PC-9 (cell line): ENCODE data around the gene OCA2. TPM values are rescaled to one million over a fixed set of nuclear protein-coding genes. Genes with fewer than 3 reads are reported as not detected.

ENCODE experiments used
- BruUV-seq: library from RNA; stranded (reverse); fragments of 400-500 nt; replicated peaks from 2 replicates; lab custom pipeline; 2021; lab: Mats Ljungman, UMichigan
- CTCF ChIA-PET: fragments of 300-600 bp; sonication (Branson Sonifier 250); formaldehyde crosslinking; loops from one replicate; lab custom pipeline; 2022; ENCODE audit warnings: antibody characterized with exemption; lab: Charles Lee
- POLR2A ChIA-PET: fragments of 300-600 bp; sonication (Branson Sonifier 250); formaldehyde crosslinking; loops from one replicate; lab custom pipeline; 2022; ENCODE audit warnings: antibody characterized with exemption; ENCODE audit not compliant: unreplicated experiment; lab: Charles Lee
- DNase-seq, 2 experiments: peaks; one replicate each; pipeline versions ENCODE4 v3.0.0 to v3.0.0-alpha.2; 2015 to 2022; ENCODE audit warnings: mixed read lengths in 1 of 2
- H2AFZ ChIP-seq: fragments of 200-600 bp; sonication (generic); 2 replicates; pipeline ENCODE4 v1.8.1; 2017; ENCODE audit warnings: antibody characterized with exemption
- H3F3A ChIP-seq: fragments of 200-600 bp; sonication (generic); 2 replicates; pipeline ENCODE4 v1.8.1; 2017; ENCODE audit warnings: antibody characterized with exemption, mild to moderate bottlenecking, low read depth; ENCODE audit not compliant: insufficient read depth
- H3K27ac ChIP-seq: fragments of 200-600 bp; sonication (generic); 2 replicates; pipeline ENCODE4 v1.6.1; 2016; ENCODE audit warnings: mixed run types
- H3K27me3 ChIP-seq: fragments of 200-600 bp; sonication (generic); 2 replicates; pipeline ENCODE4 v1.6.1; 2016; ENCODE audit warnings: low read depth, mixed run types; ENCODE audit not compliant: insufficient read depth
- H3K36me3 ChIP-seq: fragments of 200-600 bp; sonication (generic); 2 replicates; pipeline ENCODE4 v1.6.1; 2016; ENCODE audit warnings: low read depth, mixed run types
- H3K4me1 ChIP-seq: fragments of 200-600 bp; sonication (generic); replicated peaks from 2 replicates; pipeline ENCODE4 v1.6.1; 2016; ENCODE audit warnings: mixed run types; ENCODE audit not compliant: insufficient read depth
- H3K4me2 ChIP-seq: fragments of 200-600 bp; sonication (generic); 2 replicates; pipeline ENCODE4 v1.6.1; 2017; ENCODE audit warnings: mixed run types
- H3K4me3 ChIP-seq: fragments of 200-600 bp; sonication (generic); 2 replicates; pipeline ENCODE4 v1.6.1; 2016; ENCODE audit warnings: mixed run types
- H3K79me2 ChIP-seq: fragments of 200-600 bp; sonication (generic); 2 replicates; pipeline ENCODE4 v1.6.1; 2017; ENCODE audit warnings: low read depth, mixed run types
- H3K9me2 ChIP-seq: fragments of 200-600 bp; sonication (generic); 2 replicates; pipeline ENCODE4 v1.8.1; 2017; ENCODE audit warnings: mild to moderate bottlenecking; ENCODE audit not compliant: insufficient read depth
- H3K9me3 ChIP-seq: fragments of 200-600 bp; sonication (generic); 2 replicates; pipeline ENCODE4 v1.8.1; 2016; ENCODE audit warnings: low read depth; ENCODE audit not compliant: insufficient read depth
- H4K20me1 ChIP-seq: fragments of 200-600 bp; sonication (generic); 2 replicates; pipeline ENCODE4 v1.8.1; 2017; ENCODE audit not compliant: insufficient read depth
- EZH2 ChIP-seq: fragments of 200-600 bp; sonication (generic); IDR thresholded peaks from 2 replicates; pipeline ENCODE4 v1.8.0; 2017; ENCODE audit warnings: antibody characterized with exemption, low read depth
- intact Hi-C: fragments of 100-400 bp; cut with micrococcal nuclease; formaldehyde crosslinking; loops from one replicate; pipeline ENCODE4 v1.10.0; 2022; ENCODE audit not compliant: unreplicated experiment
- total RNA-seq: library from RNA; stranded (reverse); gene quantifications from 2 replicates; pipeline ENCODE4 v1.2.3, GENCODE V29; 2021
- TF ChIP-seq, protein P1 (sequence below): fragments of 200-600 bp; sonication (generic); conservative IDR thresholded peaks from 2 replicates; pipeline ENCODE4 v1.6.1; 2017; ENCODE audit warnings: mixed run types, antibody characterized with exemption, mild to moderate bottlenecking, moderate library complexity

OCA2 gene
- total RNA-seq, 1 experiment from 2014 or later: not detected

DNA sequence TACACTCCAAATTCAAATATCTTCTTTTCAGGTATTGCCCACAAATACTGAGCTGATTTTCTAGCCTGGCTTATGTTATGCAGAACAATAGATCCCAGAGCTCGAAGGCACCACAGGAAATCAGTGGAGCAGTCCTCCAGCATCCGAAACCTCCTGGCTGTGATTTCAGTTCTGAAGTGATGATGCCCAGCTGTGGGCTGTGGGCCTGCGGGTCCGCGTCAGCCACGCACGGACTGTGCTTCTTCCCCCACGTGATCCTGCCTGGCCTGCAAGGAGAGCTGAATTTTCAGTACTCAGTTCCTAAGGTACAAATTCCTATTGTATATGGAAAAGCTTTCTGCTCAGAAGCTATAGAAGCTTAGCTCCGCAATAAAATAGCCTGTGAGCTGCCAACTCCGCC is 96.2 kb downstream of the OCA2 start:
- intact Hi-C loops: no loop called here
- H3K27me3 ChIP-seq: peaks cover 20% of the 10 kb centered on the region
- no peak for DNase-seq
- H2AFZ ChIP-seq: no peak overlapping the region
- ChIA-PET POLR2A (no interaction called here), CTCF (no interaction called here)
- BruUV-seq: no TSS peak
- H3K4me1 ChIP-seq: no peaks in the 10 kb centered on the region
- no peak overlapping the region for H3K4me3 ChIP-seq
- no peak for TF ChIP-seq EZH2
- TF ChIP-seq, protein P1, sequence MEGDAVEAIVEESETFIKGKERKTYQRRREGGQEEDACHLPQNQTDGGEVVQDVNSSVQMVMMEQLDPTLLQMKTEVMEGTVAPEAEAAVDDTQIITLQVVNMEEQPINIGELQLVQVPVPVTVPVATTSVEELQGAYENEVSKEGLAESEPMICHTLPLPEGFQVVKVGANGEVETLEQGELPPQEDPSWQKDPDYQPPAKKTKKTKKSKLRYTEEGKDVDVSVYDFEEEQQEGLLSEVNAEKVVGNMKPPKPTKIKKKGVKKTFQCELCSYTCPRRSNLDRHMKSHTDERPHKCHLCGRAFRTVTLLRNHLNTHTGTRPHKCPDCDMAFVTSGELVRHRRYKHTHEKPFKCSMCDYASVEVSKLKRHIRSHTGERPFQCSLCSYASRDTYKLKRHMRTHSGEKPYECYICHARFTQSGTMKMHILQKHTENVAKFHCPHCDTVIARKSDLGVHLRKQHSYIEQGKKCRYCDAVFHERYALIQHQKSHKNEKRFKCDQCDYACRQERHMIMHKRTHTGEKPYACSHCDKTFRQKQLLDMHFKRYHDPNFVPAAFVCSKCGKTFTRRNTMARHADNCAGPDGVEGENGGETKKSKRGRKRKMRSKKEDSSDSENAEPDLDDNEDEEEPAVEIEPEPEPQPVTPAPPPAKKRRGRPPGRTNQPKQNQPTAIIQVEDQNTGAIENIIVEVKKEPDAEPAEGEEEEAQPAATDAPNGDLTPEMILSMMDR: no peak
- H3K9me2 ChIP-seq: no peaks in the 10 kb centered on the region
- no peaks in the 10 kb centered on the region for H4K20me1 ChIP-seq
- H3K36me3 ChIP-seq: no peaks in the 10 kb centered on the region
- no peaks in the 10 kb centered on the region for H3F3A ChIP-seq
- no peaks in the 10 kb centered on the region for H3K79me2 ChIP-seq
- no peak overlapping the region for H3K4me2 ChIP-seq
- H3K27ac ChIP-seq: no peak overlapping the region
- no peaks in the 10 kb centered on the region for H3K9me3 ChIP-seq

DNA sequence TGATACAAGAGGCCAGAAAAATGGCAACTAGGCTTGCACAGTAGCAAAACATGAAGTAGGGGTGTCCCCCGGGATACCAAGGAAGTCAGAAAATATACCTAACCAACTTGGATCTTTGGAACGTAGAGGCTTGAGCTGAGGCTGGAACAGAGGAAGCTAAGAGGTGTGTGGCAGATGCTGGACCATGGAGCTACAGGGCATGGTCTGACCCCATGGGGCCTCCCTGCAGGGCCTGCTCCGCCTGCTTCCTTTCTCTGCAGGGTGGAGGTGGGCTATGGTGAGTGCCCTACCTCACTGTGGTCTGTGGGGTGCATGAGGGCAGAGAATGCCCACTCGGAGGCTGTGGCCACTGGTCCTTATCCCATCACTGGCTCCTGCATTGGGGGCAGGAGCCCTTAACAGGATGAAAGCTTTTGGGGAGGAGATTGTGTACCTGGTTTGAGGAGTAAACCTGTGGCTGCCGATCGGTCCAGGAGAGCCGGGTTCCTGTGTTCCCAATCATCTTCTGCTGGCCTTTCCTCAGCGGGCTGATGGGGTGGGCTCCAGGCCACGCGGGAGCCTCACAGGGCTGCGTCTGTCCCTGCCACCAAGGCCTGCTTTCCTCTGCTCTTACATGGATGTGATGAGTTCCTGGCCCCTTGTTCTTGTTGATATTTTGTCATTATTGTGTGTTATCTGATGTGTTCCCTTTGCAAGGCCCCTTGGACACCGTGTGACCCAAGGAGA is 96.8 kb downstream of the OCA2 start:
- Histone ChIP-seq H3K27me3 (peaks cover 20% of the 10 kb centered on the region), H3K79me2 (no peaks in the 10 kb centered on the region), H4K20me1 (no peaks in the 10 kb centered on the region), H3K9me2 (no peaks in the 10 kb centered on the region), H3F3A (no peaks in the 10 kb centered on the region), H2AFZ (no peak overlapping the region), H3K4me3 (no peak overlapping the region), H3K36me3 (no peaks in the 10 kb centered on the region), H3K27ac (no peak overlapping the region), H3K9me3 (no peaks in the 10 kb centered on the region), H3K4me2 (no peak overlapping the region), H3K4me1 (no peaks in the 10 kb centered on the region)
- no peak for DNase-seq
- ChIA-PET POLR2A (no interaction called here), CTCF (no interaction called here)
- TF ChIP-seq EZH2: no peak
- TF ChIP-seq, protein P1: no peak
- intact Hi-C loops: no loop called here
- no TSS peak for BruUV-seq

DNA sequence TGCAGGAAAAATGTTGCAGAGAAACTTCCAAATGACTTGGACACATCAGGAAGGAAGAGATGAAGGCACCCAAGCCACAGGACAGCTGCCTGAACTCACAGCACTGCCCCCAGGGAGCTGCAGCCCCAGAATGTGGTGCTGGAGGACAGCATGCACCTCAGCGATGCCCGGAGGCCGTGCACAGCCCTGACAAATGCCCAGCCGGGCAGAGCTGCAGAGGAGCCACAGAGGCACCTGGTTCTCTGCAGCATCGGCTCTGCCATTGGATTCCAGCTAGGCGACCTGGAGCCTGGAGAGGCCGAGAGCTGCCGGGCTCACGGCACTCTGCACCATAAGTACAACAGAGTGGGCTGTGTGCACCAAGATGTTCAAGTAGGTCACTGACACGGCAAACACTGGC is 97.5 kb downstream of the OCA2 start:
- Histone ChIP-seq H3K4me2 (no peak overlapping the region), H3F3A (no peaks in the 10 kb centered on the region), H4K20me1 (no peaks in the 10 kb centered on the region), H3K9me2 (no peaks in the 10 kb centered on the region), H3K79me2 (no peaks in the 10 kb centered on the region), H3K36me3 (no peaks in the 10 kb centered on the region), H3K4me3 (no peak overlapping the region), H2AFZ (no peak overlapping the region), H3K4me1 (no peaks in the 10 kb centered on the region), H3K27me3 (peaks cover 17% of the 10 kb centered on the region), H3K9me3 (no peaks in the 10 kb centered on the region), H3K27ac (no peak overlapping the region)
- DNase-seq: no peak
- ChIA-PET POLR2A (no interaction called here), CTCF (no interaction called here)
- TF ChIP-seq, protein P1: no peak
- no peak for TF ChIP-seq EZH2
- intact Hi-C loops: no loop called here
- no TSS peak for BruUV-seq
